Measurements from ENCODE around the gene GABBR2.
"Not testable (repeated sequence)": the region's sequence is repeated elsewhere in the genome, so short reads cannot be mapped to it uniquely, and the experiment has no call there.

GABBR2 gene

GRCh38 chr9:98684816-98685215, 23.9 kb downstream of the GABBR2 start:
- DNase-seq, result not testable (repeated sequence)

DNA sequence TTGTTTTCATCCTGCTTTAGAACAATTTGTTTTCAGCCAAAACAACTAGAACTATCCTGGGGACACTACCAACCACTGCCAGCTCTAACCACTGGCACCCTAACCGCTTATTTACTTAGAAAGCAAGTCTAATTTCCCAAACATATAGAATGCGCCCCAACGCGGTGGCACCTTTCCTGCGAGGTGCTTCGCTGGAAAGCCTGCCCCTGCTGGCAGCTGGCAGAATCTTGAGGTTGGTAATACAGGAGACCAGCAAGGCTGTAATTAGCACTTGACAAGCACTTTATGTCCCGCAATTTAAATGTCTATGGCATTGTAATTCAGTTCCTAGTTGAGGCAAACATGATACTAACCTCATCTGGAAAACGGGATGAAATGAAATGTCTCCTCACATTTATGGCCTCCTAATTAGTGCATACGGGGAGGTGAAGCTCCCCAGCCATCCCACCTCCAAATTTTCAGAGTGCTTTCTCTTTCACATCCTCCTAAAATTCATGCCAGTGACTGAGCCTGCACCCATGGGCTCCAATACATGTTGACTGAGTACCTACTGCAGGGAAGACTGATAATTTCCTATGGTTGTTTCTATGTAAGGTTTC, 30.4 kb downstream of the GABBR2 start:
- DNase-seq, result peak; percentile 54

- no peak for DNase-seq
These were observed 35.1 kb downstream of the GABBR2 start for GRCh38 chr9:98673681-98674080.

DNA sequence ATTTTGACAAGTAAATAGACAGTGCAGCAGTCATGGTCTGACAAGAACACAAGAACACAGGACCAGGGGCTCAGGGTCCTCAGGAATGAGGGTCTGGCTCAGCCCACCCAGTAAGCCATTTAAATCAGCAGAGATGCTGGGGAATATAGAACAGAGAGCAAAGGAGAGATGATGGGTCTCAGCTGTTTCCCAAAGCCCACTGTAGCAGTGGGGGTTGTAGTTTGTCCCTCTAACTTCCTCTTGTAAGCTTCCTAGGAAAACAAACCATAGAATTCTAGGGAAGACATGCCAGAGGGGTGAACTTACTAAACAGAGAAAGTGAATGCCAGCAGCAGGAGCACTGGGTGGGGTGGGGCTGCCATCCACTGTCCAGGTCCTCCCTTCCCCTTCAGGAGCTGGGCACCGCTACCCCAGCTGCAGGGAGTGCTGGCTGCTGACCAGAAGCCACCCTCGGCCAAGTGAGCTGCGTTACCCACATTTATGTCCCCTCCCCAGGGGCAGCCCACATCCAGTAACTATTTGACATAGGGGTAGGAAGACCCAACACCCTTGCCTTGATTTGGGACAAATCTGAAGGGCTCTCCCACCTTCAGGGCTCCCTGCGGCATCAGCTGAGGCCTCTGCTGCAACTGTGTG, 41.6 kb downstream of the GABBR2 start:
- no peak for DNase-seq

- DNase-seq, result no peak
These were observed 43.2 kb downstream of the GABBR2 start for GRCh38 chr9:98665501-98665900.

DNA sequence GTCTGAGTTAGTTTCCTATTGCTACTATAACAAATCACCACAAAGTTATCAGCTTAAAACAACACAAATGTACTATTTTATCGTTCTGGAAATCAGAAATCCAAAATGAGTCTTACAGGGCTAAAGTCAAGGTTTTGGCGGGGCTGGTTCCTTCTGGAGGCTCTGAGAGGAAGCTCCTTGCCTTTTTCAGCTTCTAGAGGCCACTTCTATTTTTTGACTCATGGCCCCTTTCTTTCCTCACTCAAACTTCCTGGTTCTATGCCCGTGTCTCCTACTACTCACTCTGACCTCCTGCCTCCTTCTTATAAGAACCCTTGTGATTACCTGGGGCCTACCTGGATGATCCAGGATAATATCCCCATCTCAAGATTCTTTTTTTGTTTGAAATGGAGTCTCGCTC, 48.2 kb downstream of the GABBR2 start:
- no peak for DNase-seq

- no peak for DNase-seq
These were observed 49.8 kb downstream of the GABBR2 start for GRCh38 chr9:98658951-98659351.

- no peak for DNase-seq
These were observed 50.8 kb downstream of the GABBR2 start for GRCh38 chr9:98657897-98658296.

DNA sequence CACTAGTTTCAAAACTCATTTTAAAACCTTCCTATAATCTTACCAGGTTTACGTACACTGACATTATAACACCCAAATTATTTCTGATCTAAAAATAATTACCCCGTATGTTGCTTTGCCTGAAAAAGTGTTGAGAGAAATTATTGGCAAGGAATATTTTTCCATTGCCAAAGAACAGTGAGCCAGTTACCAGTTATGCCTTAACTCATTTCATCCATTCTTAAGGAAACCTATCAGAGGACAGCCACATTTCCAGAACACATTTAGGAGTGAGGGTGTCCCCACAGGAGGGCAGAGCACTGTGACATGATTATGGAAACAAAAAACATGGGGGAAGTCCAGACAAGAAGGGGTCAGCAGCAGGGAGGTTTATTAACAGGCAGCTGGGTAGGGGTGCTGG, 52.2 kb downstream of the GABBR2 start:
- DNase-seq, result no peak

GRCh38 chr9:98655428-98655827, 53.3 kb downstream of the GABBR2 start:
- DNase-seq, result not testable (repeated sequence)

- no peak for DNase-seq
These were observed 54.5 kb downstream of the GABBR2 start for GRCh38 chr9:98654247-98654646.

- no peak for DNase-seq
These were observed 56.0 kb downstream of the GABBR2 start for GRCh38 chr9:98652741-98653140.

DNA sequence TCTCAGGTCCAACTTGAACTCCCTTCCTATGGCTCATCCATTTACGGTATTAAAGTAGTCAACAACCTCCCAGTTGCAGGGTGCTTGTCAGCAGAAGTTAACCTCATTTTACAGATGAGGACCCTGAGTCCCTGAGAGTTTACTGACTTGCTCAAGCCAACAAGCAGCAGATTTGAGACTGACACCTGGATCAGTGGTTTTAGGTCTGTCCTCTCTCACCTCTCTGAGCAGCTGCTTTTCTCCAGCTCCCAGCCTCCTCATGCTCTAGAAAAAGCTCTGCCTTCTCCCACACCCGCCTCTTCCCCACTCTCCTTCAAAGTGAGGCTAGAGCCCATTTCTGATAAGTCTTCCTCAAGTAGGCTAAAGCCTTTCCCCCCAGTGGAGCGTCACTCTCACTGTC, 56.4 kb downstream of the GABBR2 start:
- DNase-seq, result no peak

DNA sequence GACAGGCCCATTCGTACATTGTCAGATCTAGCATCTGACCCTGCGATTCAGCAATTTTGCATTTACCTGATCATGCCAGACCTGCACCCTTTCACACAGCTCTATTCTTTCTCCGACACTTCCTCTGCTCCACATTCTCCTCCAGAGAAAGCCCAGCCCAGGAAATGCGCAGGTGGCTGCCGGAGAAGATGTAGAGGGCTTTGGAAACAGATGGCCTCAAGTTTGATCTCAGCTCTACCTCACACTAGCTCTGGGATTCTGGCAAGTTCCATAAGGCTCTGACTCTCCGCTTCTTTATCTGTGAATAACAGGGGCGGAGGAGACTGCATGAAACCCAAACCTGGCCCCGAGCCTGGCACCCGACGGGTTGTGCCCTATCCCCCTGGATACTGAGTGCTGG, 61.5 kb downstream of the GABBR2 start:
- DNase-seq, result no peak

DNA sequence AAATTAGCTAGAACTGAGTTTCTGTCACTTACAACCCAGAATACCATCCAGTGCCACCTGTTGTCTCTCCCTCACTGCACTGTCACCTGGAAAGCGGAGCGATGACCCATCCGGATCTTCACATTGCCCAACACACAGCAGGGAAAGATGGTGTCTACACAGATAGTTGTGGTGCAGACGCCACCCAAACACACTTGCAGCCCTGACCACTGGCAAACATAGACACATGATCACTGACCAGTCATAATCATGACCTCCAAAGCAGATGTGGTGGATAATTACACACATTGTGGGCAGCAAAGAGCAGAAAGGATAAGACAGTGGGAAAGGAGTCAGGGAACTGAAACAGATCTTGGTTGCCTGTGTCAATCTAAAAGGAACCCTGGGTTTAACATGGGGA, 64.7 kb downstream of the GABBR2 start:
- no peak for DNase-seq

DNA sequence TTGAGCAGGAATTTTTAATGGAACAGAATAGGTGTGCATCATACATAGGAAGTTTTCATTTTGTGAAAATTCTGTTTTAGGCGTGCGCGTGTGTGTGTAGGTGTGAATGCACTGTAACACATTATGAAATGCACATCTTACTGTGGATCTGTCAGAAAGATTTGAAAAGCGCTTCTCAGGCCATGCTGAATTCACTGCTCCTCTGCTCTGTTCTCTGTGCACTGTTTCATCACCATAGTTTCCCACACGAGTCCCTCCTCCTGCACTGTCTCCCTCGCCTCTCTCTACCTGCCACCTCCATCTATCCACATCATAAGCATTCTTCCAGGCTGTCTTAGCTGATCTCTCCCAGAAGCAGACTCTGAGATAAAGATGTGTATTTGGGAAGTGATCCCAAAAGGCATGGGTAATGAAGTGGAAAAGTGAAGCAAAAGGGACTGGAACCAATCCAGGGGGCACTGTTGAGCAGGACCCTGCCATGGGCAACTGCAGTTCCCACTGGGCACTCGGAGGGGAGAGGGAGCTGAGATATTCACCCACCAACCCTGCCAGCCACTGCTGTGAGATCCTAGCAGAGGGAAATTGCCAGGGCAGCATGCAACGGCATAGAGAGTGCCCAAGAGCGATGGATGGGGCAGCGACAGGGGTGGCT, 65.9 kb downstream of the GABBR2 start:
- no peak for DNase-seq

DNA sequence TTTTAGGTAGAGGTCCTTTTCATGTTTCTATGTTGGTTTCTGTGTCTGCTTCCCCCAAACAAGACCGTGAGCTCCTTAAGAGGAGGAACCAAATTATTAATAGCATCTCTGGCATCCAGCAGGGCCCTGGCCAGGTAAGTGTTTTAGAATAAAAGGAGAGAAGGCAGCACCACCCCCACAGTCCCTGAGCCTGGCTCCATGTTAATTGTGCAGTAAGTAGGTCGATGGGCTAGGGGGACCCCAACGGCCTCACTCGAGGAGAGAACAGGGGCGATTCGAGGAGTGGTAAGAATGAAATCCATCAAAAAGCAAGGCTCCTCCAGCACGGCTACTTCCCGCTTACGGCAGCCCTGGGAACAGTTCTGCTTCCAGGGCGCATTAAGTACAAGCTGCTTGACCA, 67.0 kb downstream of the GABBR2 start:
- DNase-seq, result no peak

DNA sequence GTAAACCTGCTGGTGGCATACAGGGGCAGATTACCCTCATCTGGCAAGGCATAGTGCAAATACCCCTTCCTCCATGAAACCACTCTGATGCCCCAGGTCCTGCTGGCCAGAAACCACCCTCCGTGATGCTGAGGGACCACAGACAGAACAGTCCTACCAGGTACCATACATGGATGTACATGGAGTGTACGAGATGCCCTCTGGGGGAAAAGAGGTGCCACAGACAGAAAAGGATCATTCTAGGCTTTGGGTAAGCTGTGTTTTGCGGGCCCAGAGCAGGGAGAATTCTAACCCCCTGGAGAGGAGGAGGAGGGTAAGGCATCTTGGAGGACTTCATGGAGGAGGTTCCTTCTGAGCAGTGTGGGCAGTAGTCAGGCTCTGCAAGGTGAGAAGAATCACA, 68.3 kb downstream of the GABBR2 start:
- no peak for DNase-seq

DNA sequence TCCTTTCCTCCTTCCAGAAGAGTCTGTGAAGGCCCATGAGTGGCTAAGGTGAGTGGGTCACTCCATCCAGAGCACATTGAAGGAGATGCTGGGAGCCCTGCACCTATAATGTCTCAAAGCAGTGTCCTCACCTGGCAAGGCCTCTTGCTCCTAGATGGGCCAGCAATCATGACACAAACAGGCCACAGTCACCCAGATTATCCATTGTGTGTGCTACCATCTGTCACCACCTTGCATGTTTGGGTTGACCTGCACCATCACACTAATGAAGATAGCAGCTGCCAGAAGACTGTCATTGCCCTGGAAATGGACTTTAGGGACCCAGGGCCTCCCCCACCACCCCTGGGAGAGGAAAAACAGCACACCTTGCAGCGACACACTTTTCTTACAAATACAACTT, 69.6 kb downstream of the GABBR2 start:
- no peak for DNase-seq

- DNase-seq, result no peak
These were observed 71.4 kb downstream of the GABBR2 start for GRCh38 chr9:98637381-98637780.

DNA sequence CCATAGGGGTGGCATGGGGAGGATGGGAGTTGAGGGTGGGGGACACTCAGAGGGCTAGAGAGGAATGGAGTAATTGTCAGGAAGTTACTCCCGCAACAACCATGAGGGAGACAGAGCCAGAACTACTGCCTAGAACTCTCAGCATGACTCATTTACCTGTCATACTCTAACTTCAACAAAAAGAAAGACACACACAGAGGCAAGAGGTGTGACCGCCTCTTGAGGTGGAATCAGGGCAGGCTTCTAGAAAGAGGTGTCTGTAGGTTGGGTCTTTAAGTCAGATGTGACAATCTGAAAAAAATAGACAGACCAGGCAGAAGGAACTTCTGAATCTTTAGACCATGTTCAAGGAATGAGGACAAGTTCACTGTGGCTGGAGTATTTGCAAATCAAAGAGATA, 73.4 kb downstream of the GABBR2 start:
- DNase-seq, result no peak

DNA sequence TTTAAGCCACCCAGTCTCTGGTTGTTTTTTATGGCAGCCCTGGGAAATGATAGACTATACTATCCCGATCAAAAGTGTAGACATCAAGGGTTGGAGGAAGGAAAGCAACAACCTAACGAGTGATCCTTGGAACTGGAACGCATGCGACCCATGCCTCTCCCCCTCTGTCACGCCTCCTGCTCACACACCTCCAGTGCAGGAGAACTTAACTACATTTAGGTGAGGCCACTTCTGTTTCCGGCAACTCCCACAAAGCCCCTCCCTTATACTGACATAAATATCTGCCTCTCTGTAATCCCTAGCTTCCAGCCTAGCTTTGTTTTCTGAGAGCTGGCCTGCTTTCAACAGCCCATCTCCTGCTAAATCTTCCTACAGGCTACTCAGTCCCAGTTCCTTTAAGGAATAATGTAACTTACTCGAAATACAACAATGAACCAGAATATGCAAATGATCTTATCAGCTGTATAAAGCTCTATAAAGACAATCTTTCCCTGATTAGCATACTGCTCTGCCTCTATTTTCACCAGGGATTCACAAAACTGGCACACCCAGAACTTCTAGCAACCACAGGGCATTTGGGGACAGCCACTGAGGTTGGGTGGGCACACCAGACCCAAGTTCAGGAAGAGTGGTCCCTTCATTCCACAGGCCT, 73.9 kb downstream of the GABBR2 start:
- no peak for DNase-seq

GRCh38 chr9:98632839-98633238, 75.9 kb downstream of the GABBR2 start:
- DNase-seq, result no peak

DNA sequence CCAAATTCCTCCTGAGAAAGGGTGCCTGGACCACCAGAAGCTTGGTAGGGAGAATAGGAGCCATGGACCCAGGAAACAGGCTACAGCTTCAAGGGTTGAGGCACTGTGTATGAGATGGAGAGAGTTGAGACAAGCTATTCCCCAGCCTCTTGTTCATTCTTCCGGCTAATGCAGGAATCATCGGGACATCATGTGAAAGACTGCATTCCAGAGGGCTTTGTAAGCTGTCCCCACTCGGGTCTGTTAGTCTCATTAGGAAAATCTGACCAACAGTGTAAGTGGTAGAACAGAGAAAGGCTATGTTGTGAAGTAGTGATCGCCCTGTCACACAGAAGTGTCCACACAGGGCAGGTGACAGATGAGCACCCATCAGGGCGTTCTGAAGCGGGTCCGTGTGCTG, 81.4 kb downstream of the GABBR2 start:
- no peak for DNase-seq

Data from activated CD8-positive, alpha-beta memory T cell treated with anti-CD3 and anti-CD28 coated beads, Interleukin-2, amount 50 U/mL, for 48 hours (primary cell).